NCI-H1694 (cell line): ENCODE measurements around the gene ATXN10.

ENCODE experiments used
- DNase-seq: peaks from one replicate; lab custom pipeline; 2025; lab: John Stamatoyannopoulos, UW

The ATXN10 gene

GRCh38 chr22:45860201-45860600 is 188.6 kb downstream of the ATXN10 start:
- DNase-seq, result no peak

GRCh38 chr22:45861259-45861658 is 189.6 kb downstream of the ATXN10 start:
- no peak for DNase-seq

DNA sequence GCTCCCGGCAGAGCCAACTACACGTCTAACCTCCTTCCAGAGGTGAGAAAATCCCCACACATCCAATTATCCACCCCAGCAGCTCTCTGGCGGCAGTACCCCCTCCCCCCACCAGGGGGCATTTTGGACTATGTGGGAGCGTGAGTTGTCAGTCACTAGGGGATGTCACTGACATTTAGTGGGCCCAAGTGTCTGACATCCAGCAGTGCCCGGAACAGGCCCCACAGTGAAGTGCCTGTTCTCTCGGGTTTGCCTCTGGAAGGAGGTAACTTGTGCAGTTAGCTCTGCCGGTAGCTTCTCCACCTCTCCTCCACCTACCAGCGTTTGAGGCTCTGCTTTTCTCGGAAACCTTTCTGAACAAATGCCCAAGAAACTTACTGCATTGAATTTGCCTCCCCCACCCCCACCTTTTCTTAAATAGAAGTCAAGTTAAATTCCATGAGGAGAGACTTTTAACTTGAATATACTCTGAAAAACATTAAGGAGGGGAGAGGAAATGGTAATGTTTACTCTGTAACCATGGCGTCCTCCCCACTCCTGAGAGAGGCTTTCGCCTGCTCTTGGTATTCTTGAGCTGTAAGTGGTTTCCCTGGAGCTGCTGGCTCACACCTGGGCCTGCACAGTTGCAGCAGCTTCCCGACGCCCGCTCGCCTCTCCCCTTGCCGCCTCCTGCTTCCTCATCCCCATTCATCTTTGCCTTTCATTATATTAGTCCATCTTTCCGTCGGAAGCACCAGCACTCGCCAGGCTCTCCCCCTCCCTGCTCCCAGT is 192.5 kb downstream of the ATXN10 start:
- peak; percentile 86 for DNase-seq

- DNase-seq, result no peak
These were observed 193.4 kb downstream of the ATXN10 start for GRCh38 chr22:45864959-45865476.

- no peak for DNase-seq
These were observed 194.0 kb downstream of the ATXN10 start for GRCh38 chr22:45865561-45866125.

DNA sequence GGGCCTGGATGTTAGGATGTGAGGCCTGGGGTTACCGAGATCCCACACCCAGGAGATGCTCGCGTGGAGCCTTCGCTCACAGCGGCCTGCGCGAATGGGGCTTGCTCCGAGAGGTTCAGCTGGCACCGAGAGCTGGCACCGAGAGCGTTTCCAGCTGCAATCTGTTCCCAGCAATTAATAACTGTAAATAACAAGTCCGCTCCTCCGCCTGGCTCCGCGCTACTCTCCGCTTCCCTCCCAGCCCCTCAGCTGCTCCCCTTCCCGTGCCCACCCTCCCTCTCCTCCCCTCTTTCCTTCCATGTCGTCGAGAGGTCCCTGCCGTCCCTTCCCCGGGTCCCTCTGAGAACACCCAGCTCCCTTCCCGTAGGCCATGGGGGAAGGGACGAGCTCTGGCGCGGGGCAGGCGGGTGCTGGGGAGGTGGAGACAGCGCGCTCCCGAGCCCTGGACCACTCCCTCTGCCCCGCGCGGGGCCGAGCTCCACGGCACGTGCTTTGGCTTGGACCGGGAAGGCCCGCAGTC is 194.6 kb downstream of the ATXN10 start:
- peak; percentile 73 for DNase-seq

DNA sequence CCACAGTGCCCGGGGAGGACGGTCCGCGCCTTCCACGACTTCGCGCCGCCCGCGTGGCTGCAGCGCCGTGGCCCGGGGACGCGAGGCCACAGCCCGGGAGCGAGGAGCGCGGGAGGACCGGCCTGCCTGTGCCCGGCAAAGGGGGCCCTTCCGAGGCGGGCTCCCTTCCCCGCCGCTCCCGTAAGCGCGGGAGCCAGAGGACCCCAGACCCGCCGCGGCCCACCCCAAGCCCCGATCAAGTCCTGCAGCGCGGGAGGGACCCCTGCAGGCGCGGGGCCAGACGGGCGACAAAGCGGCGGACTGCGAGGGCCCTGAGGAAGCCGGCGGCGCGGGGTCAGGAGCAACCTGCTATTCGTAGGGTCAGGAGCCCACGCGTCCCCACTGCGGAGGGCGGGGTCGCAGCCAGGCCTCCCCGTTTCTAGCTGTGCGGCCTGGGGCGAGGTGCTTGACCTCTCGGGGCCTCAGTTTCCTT is 195.0 kb downstream of the ATXN10 start:
- DNase-seq, result no peak

DNA sequence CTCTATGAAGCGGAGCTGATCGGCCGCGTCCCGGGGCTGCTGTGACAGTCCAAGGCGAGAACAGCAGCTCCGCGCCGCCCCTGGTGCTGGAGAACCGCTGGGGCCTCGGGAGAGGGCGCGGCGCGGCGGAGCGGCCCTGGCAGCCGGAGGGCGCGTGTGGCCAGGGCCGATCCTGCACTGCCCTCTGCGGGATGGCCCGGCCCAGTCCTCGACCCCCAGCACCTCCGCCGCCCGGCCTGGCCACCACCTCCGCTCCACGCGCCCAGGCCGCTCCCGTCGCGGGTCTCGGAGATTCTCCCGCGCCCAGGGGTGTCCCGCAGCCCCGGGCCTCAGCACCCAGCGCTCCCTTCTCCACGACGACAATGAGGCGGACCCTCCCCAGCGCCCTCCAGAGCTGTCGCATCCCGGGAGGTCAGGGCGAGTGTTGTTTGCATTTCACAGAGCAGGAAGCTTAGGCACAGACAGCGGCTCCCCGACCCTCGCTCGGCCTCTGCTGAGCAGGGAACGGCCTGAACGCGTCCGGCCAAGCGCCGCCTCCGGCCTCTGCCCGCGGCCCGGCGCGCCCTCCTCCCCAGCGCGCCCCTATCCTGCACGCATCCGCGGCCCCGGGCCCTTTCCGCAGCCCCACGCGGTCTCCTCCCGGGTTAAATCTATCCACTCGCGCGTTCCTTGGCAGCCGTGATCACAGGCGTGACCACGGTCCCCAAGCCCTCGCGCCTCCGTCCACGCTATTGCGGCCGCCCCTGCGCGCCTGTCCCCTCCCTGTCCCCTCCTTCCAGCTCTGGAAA is 195.7 kb downstream of the ATXN10 start:
- no peak for DNase-seq

DNA sequence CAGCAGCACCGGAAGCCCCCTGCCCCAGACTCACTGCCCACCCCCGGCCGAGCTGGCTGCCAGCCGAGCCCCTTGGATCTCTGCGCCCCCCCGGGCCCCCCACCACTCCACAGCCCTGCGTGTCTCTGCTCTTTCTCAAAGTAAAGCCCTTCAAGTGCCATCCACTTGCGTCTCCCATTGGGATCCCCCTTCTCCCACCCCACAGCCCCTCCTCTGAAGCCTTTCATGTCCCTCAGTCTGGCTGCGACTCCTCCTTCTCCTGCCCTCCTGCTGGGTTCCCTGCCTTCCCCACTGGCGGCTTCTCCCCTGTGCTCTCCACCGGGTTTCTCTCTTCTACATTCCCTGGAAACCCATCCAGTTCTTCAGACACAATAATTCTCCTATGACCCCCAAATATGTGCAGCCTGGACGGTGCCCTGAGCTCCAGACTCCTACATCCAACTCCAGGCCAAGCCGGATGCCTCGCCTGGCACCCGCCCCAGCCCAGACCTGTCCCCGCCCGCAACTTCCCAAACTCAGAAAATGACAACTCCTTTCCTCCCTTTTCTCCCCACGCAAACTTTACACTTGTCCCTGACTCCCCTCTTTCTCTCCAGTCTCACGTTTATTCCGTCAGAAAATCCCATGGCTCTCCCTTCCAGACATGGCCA is 196.4 kb downstream of the ATXN10 start:
- no peak for DNase-seq

DNA sequence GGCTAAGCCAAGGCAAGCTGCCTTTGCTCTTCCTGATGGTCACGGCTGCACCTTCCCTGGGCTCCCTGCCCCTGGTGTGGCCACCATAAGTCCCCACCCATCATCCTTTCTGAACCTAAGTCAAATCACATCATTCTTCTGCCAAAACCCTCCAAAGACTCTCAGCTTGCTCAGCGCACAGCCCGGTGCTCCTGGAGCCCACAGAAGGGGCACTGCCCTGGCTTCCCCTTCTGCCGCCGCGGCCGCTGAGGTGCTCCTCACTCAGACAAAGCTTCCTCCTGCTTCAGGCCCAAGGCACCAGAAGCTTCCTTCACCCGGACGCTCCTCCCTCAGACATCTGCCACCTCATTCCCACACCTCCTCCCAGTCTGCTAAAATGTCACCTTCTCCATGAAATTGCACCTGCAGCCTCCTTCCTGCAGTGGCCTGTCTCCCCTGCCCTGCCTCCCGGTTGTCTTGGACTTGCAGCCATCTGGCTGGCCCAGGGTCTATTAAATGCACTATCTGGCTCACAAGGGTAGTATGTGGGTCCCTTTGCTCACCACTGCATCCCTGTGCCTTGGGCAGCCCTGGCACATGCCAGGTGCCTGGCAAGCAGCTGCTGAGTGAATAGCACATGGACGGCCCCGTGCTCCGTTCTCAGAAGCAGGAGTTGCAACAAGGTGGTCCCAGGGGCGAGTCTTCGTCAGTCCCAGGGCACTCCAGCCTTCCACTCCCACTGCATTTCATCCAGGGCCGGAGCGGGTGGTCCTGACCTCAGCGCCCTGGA is 197.1 kb downstream of the ATXN10 start:
- no peak for DNase-seq

DNA sequence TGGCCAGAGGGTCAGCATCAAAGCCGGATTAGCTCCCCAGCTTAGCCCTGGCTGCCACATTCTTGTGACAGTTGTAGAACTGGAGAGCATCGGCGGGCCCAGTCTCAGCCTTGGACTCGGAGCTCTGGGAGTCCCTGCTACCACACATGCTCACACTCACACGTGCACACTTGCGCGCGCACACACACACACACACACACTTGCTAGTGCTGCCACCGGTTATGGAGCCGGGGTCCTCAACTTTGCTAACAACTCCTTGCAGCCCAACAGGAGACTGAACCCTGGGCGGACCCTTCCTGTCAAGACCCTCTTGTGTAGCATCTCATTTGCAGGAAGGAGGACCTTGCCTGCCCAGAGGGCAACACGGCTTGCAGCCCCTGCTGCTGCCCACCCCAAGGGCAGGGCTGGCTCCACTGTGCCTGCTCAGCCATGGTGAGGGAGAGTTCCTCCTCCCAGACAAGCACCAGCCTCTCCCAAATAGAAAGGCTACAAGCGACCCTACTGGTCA is 197.8 kb downstream of the ATXN10 start:
- no peak for DNase-seq

- DNase-seq, result no peak
These were observed 198.4 kb downstream of the ATXN10 start for GRCh38 chr22:45870011-45870410.

DNA sequence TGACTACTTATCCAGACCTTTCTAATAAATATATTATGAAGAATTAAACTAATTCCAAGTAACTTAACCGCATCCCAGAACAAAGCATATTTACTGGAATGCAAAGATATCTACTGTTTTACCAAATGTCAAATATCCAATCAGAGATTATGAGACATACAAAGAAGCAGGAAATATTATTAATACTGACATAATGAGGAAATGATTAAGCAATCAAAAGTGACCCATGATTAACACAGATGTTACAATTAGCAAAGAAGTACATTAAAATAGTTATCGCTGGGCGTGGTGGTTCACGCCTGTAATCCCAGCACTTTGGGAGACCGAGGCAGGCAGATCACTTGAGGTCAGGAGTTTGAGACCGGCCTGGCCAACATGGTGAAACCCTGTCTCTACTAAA is 200.1 kb downstream of the ATXN10 start:
- DNase-seq, result no peak

DNA sequence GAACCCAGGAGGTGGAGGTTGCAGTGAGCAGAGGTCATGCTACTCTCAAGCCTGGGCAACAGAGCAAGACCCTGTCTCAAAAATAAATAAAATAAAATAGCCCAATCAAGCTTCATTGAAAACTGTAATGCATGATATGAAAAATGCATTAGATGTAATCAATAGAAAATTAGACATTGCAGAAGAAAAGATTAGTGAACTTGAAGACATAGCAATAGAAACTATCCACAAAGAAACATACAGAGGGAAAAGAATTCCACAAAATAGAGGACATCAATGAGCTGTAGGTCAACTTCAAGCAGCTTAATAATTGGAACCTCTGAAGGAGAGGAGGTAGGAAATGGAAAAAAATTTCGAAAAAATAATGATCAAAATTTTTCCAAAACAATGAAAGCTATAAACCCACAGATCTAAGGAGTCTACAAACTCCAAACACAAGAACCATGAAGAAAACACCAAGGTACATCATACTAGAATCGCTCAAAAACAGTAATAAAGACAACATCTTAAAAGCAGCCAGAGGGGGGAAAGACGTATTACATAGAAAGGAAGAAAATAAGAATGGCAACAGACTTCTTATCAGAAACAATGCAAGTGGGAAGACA is 201.1 kb downstream of the ATXN10 start:
- DNase-seq, result no peak

DNA sequence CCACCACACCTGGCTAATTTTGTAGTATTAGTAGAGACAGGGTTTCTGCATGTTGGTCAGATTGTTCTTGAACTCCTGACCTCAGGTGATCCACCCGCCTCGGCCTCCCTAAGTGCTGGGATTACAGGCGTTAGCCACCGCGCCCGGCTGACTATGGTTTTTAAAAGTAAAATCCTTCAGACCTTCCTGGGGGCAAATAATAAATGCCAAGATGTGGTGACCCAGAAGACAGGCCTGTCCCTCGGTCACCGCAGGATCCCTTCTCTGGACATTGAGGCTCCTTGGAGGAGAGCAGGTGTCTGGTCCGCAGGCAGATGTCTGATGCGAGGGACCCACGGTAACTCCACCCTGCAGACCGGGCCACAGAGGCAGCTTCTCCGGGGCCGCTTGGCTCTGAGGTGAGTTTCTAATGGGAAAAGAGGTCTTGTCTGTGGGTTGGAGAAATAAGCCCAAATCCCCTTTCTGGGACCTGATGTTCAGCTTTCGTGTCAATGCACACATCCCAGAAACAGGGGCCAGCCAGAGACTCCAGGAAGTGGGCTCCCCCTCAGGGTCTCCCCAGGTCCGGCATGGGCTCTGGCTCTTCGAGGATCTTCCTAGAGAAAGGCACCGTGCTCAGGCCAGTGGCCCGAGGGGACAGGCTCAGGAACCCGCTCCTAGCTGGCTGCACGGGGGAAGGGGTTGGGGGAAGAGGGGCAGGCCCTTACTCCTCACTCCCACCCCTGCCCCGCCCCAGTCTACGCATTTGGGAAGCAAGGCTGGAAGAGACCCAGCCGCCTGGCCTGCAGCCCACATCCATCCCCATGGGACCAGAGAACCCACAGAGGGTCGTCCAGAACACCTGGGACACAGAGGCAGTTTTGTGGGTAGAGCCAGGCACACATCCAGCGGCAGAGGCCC is 204.8 kb downstream of the ATXN10 start:
- peak; percentile 19 for DNase-seq

- DNase-seq, result no peak
These were observed 205.4 kb downstream of the ATXN10 start for GRCh38 chr22:45877036-45877380.

DNA sequence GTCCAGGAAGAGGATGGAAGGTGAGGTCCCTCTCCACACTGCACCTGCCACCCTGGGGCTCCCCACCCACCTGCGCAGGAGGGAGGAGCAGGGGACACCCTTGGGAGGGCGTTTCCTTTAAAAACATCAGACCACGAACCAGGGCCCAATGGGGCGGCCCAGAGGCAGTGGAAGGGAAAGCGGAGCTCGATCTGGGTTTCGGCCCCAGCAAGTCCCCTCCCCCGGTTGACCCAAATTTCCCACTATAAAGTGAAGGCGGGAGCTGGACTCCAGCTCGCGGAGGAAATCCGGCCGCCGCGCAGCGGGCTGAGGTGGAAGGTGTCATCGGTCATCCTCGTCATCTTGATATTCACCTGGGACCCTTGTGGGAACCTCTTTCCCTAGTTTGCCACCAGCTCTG is 206.0 kb downstream of the ATXN10 start:
- no peak for DNase-seq

- peak; percentile 87 for DNase-seq
These were observed 206.6 kb downstream of the ATXN10 start for GRCh38 chr22:45878051-45878781.
